NCI-H226 (cell line): ENCODE results near the gene ARAP3.

Source experiments
- DNase-seq: peaks from one replicate; pipeline ENCODE4 v3.0.0-alpha.2; 2015

Gene ARAP3

DNA sequence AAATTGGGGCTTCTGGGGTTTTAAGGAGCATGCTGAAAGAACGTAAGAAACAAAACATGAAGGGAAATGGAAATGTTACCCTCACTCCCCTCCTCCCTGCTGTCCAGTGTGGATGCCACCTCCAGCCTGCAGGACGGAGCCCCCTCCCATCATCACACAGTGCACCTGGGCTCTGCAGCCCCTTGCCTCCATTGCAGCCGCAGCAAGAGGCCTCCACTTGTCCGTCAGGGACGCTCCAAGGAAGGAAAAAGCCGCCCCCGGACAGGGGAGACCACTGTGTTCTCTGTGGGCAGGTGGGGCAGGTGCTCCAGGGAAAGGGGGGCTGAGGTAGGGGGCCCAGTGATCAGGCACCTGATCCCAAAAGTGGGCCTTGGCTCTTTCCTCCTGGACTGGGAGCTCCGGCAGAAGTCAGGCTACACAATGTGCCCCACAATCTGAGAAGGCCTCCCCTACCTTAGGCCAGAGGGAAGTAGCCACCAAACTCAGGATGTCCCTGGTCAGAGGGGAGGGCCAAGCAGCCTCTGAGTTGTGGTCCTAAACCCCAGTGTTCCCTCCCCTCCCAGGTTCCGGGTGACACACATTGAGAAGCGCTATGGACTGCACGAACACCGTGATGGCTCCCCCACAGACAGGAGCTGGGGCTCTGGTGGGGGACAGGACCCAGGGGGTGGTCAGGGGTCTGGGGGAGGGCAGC, 42.5 kb downstream of the ARAP3 start:
- no peak for DNase-seq

DNA sequence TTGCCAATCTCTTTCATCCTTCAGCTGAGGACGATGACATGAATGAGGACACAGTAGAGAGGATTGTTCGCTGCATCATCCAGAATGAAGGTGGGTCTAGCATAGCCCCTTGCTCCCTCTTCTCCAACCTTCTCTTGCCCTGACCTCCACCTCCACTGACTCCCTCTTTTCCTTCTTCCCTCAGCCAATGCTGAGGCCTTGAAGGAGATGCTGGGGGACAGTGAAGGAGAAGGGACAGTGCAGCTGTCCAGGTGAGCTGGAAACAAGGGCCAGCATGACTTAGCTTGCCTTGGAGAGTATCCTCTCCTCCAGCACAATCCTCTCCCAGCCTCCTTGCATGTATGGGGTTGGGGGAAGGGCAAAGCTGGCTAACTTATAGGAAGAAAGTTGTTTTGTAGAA, 43.3 kb downstream of the ARAP3 start:
- DNase-seq, result no peak

DNA sequence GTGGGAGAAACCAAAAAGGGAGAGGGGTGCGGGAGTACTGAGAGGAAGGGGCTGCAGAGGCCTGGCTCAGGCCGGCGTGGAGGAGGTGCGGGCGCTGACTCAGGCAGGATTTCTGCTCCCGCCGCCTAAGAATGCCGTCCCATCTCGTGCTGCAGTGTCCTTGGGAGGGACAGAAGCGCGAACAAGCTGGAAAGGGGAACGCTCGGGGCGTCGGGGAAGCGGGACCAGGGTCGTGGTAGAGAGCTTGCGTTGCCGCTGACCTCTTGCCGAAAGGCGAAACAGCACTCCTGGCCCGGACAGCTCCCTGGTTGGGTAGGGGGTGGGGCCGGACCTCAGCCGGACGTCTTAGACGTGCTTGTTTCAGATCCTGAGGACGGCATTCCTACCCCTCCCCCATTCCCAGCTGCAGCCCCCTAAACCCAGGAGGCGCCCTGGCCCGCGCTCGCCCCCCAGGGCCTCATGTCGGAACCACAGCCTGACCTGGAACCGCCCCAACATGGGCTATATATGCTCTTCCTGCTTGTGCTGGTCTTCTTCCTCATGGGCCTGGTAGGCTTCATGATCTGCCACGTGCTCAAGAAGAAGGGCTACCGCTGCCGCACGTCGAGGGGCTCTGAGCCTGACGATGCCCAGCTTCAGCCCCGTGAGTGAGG, 44.1 kb downstream of the ARAP3 start:
- DNase-seq, result peak; percentile 27

DNA sequence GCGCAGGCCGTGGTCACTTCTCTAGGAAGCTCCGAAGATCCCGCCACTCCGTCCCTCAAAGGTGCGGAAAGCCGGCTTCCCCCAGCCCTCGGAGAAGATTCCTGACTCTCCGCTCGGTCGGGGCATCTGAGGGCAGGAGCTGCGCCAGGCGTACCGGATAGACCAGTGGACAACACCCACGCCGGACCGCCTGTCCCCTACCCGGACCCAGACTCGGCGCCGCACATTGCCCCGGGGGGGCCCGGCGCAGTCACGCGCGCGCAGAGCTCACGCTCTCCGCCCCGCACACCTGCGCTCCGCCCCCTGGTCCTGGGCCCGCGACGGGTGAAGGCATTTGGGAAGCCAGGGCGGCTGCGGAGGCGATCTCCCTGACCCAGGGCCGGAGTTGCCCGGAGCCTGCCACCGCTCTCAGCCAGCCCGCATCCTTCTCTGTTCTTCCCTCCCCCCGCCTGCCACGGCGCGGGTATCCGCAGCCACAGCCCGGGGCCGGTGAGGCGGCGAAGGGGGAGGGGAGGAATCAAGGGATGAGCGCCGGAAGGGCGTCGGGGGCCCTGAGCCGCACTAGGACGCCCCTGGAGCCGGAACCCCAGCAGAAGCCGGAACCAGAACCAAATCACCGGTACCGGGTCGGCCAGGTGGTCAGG, 44.8 kb downstream of the ARAP3 start:
- no peak for DNase-seq

DNA sequence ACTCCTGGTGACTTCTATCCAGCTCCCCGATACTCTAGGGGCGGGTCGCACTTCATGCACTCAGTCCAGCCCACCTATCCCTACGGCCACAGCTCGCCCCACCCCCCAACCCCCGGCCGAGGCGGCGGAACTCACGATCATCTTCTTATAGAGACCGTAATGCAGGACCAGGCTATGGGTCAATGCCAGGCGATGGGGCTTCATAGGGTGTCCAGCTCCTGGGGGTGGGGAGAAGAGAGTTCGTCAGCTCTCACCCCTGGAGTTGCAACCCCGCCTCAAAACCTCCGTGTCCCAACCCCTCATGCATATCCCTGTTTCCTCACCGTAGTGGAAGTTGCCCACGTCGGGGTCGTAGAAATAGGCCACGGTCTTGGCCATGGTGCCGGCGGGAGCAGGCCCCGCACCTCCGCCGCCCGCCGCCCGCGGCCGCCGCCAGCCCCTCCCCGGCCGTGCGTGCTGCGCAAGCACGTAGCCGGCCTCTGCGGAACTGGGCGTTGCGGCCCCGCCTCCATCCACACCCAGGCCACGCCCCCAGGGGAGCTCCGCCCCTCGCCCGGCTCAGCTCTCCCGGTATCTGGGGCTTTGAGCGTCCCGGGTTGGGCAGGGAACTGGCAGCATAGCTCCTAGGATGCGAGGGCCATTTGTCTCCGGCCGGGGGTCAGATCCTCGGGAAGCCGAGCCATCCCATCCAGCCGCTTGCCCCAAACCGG, 45.5 kb downstream of the ARAP3 start, which contains the start of the genes HDAC3 and RELL2:
TSS of gene HDAC3 (minus strand) at position 437 of the 710 bp plus-strand sequence. CDS start at position 378, 59 bp downstream.
TSS of gene RELL2 (plus strand) at position 585 of the 710 bp plus-strand sequence. CDS start 1,229 bp downstream, outside the sequence.
- DNase-seq, result peak; percentile 80

DNA sequence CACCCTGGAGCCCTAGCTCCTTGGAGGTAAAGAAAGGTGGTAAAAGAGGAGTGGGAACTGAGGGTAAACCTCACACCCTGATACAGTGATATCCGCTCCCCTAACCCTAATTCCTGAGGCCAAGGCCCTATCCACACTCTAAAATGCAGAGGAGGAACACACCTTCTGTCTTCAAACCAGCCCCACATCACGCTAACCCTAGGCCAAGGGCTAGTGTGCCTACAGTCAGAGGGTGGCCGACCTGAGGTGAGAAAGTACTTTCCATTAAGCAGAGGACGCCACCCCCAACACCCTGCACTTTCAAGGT, 46.0 kb downstream of the ARAP3 start:
- no peak for DNase-seq

DNA sequence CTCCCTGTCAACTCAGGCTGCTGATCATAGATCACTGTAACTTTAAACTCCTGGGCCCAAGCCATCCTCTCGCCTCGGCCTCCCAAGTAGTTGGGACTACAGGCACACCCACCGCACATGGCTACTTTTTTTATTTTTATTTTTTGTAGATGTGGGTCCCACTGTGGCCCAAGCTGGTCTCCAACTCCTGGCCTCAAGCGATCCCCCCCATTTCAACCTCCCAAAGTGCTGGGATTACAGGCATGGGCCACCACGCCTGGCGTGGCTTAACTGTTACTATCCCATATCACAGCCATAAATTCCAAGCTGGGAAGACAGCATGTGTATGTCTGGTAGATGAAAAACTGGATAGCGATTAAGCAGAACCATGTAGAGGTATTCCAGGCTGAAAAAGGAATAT, 46.4 kb downstream of the ARAP3 start:
- no peak for DNase-seq

GRCh38 chr5:141634720-141635119, 47.3 kb downstream of the ARAP3 start:
- DNase-seq, result no peak

- DNase-seq, result no peak
Observed at GRCh38 chr5:141633871-141634561, 48.0 kb downstream of the ARAP3 start.

- DNase-seq, result no peak
Observed at GRCh38 chr5:141632650-141633049, 49.4 kb downstream of the ARAP3 start.

- no peak for DNase-seq
Observed at GRCh38 chr5:141630570-141631140, 51.4 kb downstream of the ARAP3 start.

- DNase-seq, result no peak
Observed at GRCh38 chr5:141628175-141628788, 53.7 kb downstream of the ARAP3 start.

DNA sequence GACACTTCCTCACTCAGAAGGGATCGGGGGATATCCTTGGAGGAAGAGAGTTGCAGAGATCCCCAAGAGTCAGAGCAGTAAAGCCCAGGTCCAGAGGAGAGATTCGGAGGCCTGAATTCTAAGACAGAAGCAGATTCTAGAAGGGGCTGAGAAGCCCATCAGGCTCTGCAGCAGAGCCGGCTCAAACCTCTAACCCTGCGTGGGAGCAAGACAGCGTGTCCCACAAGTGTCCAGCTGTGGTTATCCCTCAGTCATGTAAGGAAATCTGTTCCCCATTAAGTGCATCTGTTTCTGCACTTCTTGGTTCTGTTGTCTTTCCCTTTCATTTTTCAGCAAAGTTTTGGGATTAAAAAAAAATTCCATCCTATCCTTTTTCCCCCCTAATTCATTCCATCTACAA, 58.4 kb downstream of the ARAP3 start:
- DNase-seq, result no peak

DNA sequence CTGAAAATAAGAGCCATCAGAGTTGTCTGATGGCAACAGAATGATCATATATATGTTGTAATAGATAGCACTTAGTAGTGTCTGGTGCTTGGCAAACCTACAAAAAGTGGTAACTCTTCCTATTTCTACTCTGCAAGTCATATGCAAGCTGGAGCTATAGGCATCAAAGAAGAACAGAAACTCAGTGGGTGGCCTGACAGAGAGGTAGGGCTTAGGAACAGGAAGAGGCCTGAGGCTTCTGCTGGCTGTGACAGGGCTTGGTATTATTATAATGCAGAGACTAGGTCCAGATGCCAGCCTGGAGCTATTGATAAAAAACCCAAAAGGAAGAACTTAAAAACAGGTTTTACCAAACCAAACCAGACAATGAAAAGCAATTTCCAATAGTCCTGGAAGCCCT, 58.8 kb downstream of the ARAP3 start:
- DNase-seq, result no peak

DNA sequence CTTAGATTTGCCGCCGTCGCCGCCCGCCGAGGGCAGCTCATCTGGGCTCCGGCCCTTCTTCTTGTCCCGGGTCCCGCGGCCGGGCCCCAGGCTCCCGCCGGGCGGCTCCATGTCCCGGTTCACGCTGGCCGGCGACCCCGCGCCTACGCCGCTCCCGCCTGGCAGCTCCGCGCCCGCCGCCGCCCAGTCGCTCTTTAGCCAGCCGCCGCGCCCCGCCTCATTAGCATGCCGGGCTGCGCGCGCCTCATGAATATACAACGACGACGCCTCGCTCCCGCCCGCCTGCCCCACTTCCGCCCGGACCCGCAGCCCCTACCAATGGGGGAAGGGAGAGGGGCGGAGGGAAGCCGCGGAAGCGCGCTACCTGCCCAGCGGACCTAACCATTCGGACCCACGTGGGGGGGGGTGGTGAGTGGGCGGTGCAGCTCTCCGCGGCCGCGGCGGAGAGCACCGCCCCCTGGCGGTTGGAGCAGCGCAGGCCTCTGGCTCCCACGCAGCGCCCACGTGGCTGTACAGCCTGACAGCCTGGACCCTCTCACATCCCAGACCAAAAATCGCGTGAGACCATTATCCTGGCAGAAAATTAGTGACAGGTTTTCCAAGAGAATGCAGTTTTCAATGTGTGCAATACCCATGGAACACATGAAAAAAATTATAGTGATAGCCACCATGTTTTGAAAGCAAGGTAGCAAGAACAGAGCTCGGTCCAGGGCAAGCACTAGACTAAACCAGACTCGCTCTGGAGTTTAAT, 63.1 kb downstream of the ARAP3 start, which contains the start of gene DIAPH1:
TSS of gene DIAPH1 (minus strand) at position 197 of the 751 bp plus-strand sequence. CDS start at position 111, 86 bp downstream.
- peak; percentile 95 for DNase-seq

DNA sequence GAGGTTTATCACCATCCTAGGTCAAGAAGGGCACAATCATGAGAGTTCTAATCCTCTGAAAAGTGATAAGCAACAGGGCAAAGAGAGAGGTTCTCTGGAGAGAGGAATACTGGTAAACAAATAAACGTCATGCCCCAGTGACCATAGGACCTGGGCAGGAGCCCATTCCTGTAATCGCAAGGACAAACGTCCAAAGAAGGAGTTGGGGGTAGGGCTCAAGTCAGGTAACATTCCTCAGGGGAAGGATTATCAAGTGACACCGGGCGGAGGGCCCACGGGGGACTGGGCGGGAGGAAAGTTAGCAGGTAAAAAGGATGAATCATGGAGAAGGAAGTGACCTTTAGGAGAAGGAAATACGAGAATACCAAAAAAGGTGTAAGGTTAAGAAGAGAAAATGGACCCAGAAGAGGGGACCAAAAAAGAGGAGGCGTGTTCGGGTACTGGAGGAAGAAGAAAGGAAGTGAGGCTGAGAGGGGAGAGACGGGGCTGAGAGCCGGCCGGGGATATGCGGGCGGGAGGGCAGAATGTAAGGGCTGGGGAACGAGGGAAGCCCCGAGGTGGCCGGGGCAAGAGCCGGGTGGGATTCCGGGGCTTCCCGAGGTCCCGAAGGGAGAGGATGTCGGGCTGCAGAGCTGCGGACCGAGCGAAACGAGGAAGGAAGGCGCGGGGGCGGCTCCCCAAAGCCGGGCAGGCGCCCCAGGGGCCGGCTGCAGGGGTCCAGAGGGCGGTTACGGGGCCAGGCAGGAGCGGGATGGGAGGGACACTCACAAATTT, 63.8 kb downstream of the ARAP3 start:
- DNase-seq, result peak; percentile 41

- DNase-seq, result no peak
Observed at GRCh38 chr5:141617682-141618029, 64.4 kb downstream of the ARAP3 start.

- DNase-seq, result no peak
Observed at GRCh38 chr5:141617128-141617527, 64.9 kb downstream of the ARAP3 start.

GRCh38 chr5:141615991-141616720, 65.9 kb downstream of the ARAP3 start:
- no peak for DNase-seq

DNA sequence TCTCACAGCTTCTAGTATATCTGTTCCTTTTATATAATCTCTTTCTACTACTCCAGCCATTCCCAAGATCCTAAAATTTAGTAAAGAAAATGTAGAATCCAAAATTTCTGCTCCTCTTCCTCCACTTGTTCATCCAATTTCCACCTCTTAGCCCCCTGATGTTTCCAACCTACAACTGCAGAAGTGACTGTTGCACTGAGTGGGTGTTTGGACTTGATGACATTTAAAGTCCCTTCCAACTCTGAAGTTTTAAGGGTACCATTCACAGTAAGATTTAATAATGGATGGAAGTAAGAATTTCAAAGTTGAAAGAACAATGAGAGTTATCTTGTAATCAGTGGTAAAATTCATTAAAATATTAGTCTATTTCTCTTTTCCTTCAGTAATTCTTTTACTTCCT, 68.7 kb downstream of the ARAP3 start:
- no peak for DNase-seq
